Ammon's horn (tissue), 1 donor: ENCODE results near the gene ZNF319.

Experiments used
- DNase-seq: peaks from one replicate; pipeline ENCODE4 v3.0.0-alpha.2; 2016; ENCODE audit warnings: low spot score

Gene ZNF319

GRCh38 chr16:57977418-57978069 lies 22.9 kb downstream of the ZNF319 start:
- DNase-seq: no peak

- peak; percentile 89 for DNase-seq
Observed at GRCh38 chr16:57976331-57976796, 24.1 kb downstream of the ZNF319 start.

- no peak for DNase-seq
Observed at GRCh38 chr16:57972306-57972705, 28.2 kb downstream of the ZNF319 start.

GRCh38 chr16:57971848-57972247 lies 28.6 kb downstream of the ZNF319 start:
- DNase-seq: no peak

GRCh38 chr16:57970970-57971369 lies 29.5 kb downstream of the ZNF319 start, which contains the start of gene CNGB1:
TSS of gene CNGB1 (minus strand) at chr16:57971128. CDS start at chr16:57967286, 3,842 bp downstream.
- DNase-seq: no peak

GRCh38 chr16:57970319-57970718 lies 30.2 kb downstream of the ZNF319 start:
- DNase-seq: no peak

GRCh38 chr16:57969451-57970123 lies 30.9 kb downstream of the ZNF319 start:
- no peak for DNase-seq

- no peak for DNase-seq
Observed at GRCh38 chr16:57967916-57968315, 32.6 kb downstream of the ZNF319 start.

GRCh38 chr16:57966986-57967385 lies 33.5 kb downstream of the ZNF319 start:
- DNase-seq: no peak

GRCh38 chr16:57966204-57966771 lies 34.2 kb downstream of the ZNF319 start:
- DNase-seq: peak; percentile 23

- no peak for DNase-seq
Observed at GRCh38 chr16:57964157-57964700, 36.2 kb downstream of the ZNF319 start.

- no peak for DNase-seq
Observed at GRCh38 chr16:57962756-57963155, 37.7 kb downstream of the ZNF319 start.

- no peak for DNase-seq
Observed at GRCh38 chr16:57962046-57962445, 38.4 kb downstream of the ZNF319 start.

- no peak for DNase-seq
Observed at GRCh38 chr16:57961538-57961937, 38.9 kb downstream of the ZNF319 start.

- no peak for DNase-seq
Observed at GRCh38 chr16:57960826-57961472, 39.5 kb downstream of the ZNF319 start.

- no peak for DNase-seq
Observed at GRCh38 chr16:57960310-57960709, 40.2 kb downstream of the ZNF319 start.

- no peak for DNase-seq
Observed at GRCh38 chr16:57959804-57960203, 40.7 kb downstream of the ZNF319 start.

- no peak for DNase-seq
Observed at GRCh38 chr16:57959121-57959520, 41.4 kb downstream of the ZNF319 start.

- no peak for DNase-seq
Observed at GRCh38 chr16:57958544-57958943, 41.9 kb downstream of the ZNF319 start.

- no peak for DNase-seq
Observed at GRCh38 chr16:57957673-57958392, 42.6 kb downstream of the ZNF319 start.

- no peak for DNase-seq
Observed at GRCh38 chr16:57956924-57957672, 43.4 kb downstream of the ZNF319 start.
